DOHH2 (cell line): ENCODE data around the gene HOXB8.
A peak's percentile ranks its signal among the peaks of the same experiment; 100 is the strongest.

ENCODE experiments used
- H3F3A ChIP-seq: fragments of 200-600 bp; sonication (generic), shearing (Covaris generic); 2 replicates; pipeline ENCODE4 v1.6.0; 2016; ENCODE audit warnings: antibody characterized with exemption, mild to moderate bottlenecking; ENCODE audit not compliant: control insufficient read depth, insufficient read depth
- H3K27ac ChIP-seq: fragments of 200-600 bp; sonication (generic); 2 replicates; pipeline ENCODE4 v1.5.1; 2014; ENCODE audit warnings: low read depth, mild to moderate bottlenecking, low read length, moderate library complexity
- H3K27me3 ChIP-seq: fragments of 200-600 bp; sonication (generic); 2 replicates; pipeline ENCODE4 v1.6.1; 2014; ENCODE audit warnings: mild to moderate bottlenecking, low read length, mixed read lengths; ENCODE audit not compliant: control insufficient read depth
- H3K36me3 ChIP-seq: fragments of 200-600 bp; sonication (generic); 2 replicates; pipeline ENCODE4 v1.6.1; 2014; ENCODE audit warnings: mild to moderate bottlenecking, low read length, moderate library complexity, mixed read lengths; ENCODE audit not compliant: control insufficient read depth
- H3K4me1 ChIP-seq: fragments of 200-600 bp; sonication (generic); 2 replicates; pipeline ENCODE4 v1.6.1; 2014; ENCODE audit warnings: mild to moderate bottlenecking, low read length, mixed read lengths; ENCODE audit not compliant: control insufficient read depth
- H3K4me2 ChIP-seq: fragments of 200-600 bp; sonication (generic); 2 replicates; pipeline ENCODE4 v1.6.0; 2014; ENCODE audit warnings: mild to moderate bottlenecking, low read length, moderate library complexity
- H3K4me3 ChIP-seq: fragments of 200-600 bp; sonication (generic); 2 replicates; pipeline ENCODE4 v1.5.1; 2014; ENCODE audit warnings: mild to moderate bottlenecking, low read length, mixed read lengths
- H3K79me2 ChIP-seq: fragments of 200-600 bp; sonication (generic); 2 replicates; pipeline ENCODE4 v1.6.1; 2014; ENCODE audit warnings: mild to moderate bottlenecking, low read length, mixed read lengths; ENCODE audit not compliant: control insufficient read depth
- H3K9me2 ChIP-seq: fragments of 200-600 bp; sonication (generic); replicated peaks from 2 replicates; pipeline ENCODE4 v1.6.1; 2014; ENCODE audit warnings: mild to moderate bottlenecking, low read length, mixed read lengths; ENCODE audit not compliant: control insufficient read depth
- H3K9me3 ChIP-seq: fragments of 200-600 bp; sonication (generic); 2 replicates; pipeline ENCODE4 v1.6.1; 2014; ENCODE audit warnings: antibody characterized with exemption, low read length, mixed read lengths; ENCODE audit not compliant: control insufficient read depth, insufficient read depth
- H4K20me1 ChIP-seq: fragments of 200-600 bp; sonication (generic); 2 replicates; pipeline ENCODE4 v1.6.0; 2014; ENCODE audit warnings: low read depth, mild to moderate bottlenecking, antibody characterized with exemption, low read length, moderate library complexity; ENCODE audit not compliant: control insufficient read depth, insufficient read depth
- EZH2phosphoT487 ChIP-seq: fragments of 200-600 bp; sonication (generic); IDR thresholded peaks from 2 replicates; pipeline ENCODE4 v1.6.1; 2017; ENCODE audit warnings: borderline replicate concordance, mild to moderate bottlenecking, antibody characterized with exemption, low read length, moderate library complexity, mixed read lengths
- TF ChIP-seq, protein P1 (sequence below): fragments of 200-600 bp; sonication (generic); IDR thresholded peaks from one replicate; pipeline ENCODE4 v1.5.1; 2014; ENCODE audit warnings: antibody characterized with exemption, mild to moderate bottlenecking, low read depth, low read length; ENCODE audit not compliant: poor library complexity, severe bottlenecking

HOXB8 gene

DNA sequence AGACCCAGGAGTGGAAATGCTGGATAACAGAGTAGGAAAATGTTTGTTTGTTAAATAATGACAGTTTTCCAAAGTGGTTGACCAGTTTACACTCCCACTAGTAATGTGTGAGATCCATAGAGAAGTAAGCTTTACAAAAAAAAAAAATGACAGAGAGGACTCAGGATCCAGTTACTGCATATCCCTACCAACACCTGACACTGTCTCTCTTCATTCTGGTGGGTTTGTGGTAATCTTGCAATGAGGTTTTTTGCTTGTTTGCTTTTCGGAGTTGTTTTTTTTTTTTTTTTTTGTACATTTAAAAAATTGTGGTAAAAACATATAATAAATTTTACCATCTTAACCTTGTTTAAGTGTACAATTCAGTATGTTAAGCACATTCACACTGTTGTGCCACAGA is 34.6 kb upstream of the HOXB8 start:
- Histone ChIP-seq H3K9me2 (no peaks in the 10 kb centered on the region), H3K4me3 (no peak overlapping the region), H3K27me3 (peaks cover 10% of the 10 kb centered on the region), H3F3A (no peaks in the 10 kb centered on the region), H4K20me1 (no peaks in the 10 kb centered on the region), H3K27ac (no peak overlapping the region), H3K9me3 (no peaks in the 10 kb centered on the region), H3K36me3 (no peaks in the 10 kb centered on the region), H3K79me2 (no peaks in the 10 kb centered on the region), H3K4me2 (no peak overlapping the region), H3K4me1 (no peaks in the 10 kb centered on the region)
- TF ChIP-seq, protein P1, sequence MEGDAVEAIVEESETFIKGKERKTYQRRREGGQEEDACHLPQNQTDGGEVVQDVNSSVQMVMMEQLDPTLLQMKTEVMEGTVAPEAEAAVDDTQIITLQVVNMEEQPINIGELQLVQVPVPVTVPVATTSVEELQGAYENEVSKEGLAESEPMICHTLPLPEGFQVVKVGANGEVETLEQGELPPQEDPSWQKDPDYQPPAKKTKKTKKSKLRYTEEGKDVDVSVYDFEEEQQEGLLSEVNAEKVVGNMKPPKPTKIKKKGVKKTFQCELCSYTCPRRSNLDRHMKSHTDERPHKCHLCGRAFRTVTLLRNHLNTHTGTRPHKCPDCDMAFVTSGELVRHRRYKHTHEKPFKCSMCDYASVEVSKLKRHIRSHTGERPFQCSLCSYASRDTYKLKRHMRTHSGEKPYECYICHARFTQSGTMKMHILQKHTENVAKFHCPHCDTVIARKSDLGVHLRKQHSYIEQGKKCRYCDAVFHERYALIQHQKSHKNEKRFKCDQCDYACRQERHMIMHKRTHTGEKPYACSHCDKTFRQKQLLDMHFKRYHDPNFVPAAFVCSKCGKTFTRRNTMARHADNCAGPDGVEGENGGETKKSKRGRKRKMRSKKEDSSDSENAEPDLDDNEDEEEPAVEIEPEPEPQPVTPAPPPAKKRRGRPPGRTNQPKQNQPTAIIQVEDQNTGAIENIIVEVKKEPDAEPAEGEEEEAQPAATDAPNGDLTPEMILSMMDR = no peak
- no peak for TF ChIP-seq EZH2phosphoT487

DNA sequence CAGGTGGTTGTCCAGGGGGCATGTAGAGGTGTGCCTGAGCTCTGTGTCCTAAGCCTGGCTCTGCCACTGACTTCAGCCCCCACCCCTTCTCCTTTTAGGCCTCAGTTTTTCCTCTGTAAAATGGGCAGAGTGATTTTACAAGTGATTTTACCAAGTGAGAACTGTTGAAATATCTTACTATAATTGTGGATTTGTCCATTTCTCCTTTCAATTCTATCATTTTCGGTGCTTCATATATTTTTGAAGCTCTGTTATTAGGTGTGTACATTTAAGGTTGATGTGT is 32.8 kb upstream of the HOXB8 start:
- 0 out of 2 replicates have a peak overlapping the region, but pooled peaks have one; percentile 33 for H3K4me2 ChIP-seq
- H3K27ac ChIP-seq = no peak overlapping the region
- H4K20me1 ChIP-seq = no peaks in the 10 kb centered on the region
- H3K36me3 ChIP-seq = no peaks in the 10 kb centered on the region
- H3F3A ChIP-seq = no peaks in the 10 kb centered on the region
- no peaks in the 10 kb centered on the region for H3K4me1 ChIP-seq
- H3K9me2 ChIP-seq = no peaks in the 10 kb centered on the region
- TF ChIP-seq EZH2phosphoT487 = no peak
- TF ChIP-seq, protein P1 = no peak
- peaks cover 10% of the 10 kb centered on the region for H3K27me3 ChIP-seq
- H3K79me2 ChIP-seq = no peaks in the 10 kb centered on the region
- H3K4me3 ChIP-seq = no peak overlapping the region
- no peaks in the 10 kb centered on the region for H3K9me3 ChIP-seq

DNA sequence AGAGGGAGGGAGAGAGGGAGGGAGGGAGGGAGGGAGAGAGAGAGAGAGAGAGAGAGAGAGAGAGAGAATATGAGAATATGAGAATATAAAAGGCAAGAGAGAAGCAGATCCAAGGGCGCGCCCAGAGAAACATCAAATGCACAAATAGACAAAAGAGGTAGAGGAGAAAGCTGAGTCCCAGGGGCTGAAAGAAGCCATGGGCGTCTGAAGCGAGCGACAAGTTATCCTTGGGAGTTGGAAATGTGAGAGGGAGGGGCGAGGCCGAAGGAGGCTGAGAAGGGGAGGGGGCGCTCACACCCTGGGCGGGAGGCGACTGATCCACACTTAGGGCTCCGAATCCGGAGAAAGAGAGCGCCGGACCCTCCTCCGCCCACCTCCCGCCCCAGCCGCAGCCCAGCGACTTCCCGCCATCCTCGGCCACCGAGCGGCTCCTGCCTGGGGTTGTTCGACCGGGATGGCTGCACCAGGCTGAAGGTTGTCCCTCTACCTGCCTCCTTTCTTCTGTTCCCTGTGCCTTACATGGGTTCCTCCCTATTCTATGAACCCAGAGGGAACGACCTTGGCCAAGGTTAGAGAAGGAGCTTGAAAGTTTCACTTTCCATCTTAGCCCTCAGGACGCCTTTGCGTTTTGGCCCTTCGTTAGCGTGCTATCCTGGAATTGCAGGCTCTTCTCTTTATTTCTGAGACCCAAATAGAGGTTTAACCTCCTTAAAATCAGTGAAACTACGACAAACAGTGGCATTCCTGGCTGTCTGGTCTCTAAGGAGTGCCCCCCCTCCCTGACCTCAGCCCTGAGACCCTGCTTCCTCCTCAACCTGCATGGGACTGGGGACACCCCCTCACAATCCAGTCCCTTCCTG is 32.2 kb upstream of the HOXB8 start:
- H3K79me2 ChIP-seq = no peaks in the 10 kb centered on the region
- no peaks in the 10 kb centered on the region for H3K9me2 ChIP-seq
- H3K4me2 ChIP-seq = peak overlapping the region; percentile 33
- H3K4me1 ChIP-seq = no peaks in the 10 kb centered on the region
- peaks cover 10% of the 10 kb centered on the region for H3K27me3 ChIP-seq
- H3K27ac ChIP-seq = no peak overlapping the region
- H3K9me3 ChIP-seq = no peaks in the 10 kb centered on the region
- H3K4me3 ChIP-seq = peak overlapping the region; percentile 37
- no peaks in the 10 kb centered on the region for H3F3A ChIP-seq
- TF ChIP-seq, protein P1 = no peak
- TF ChIP-seq EZH2phosphoT487 = no peak
- H3K36me3 ChIP-seq = no peaks in the 10 kb centered on the region
- H4K20me1 ChIP-seq = no peaks in the 10 kb centered on the region
